Measurements from ENCODE around the gene ARHGEF12.

Gene ARHGEF12

DNA sequence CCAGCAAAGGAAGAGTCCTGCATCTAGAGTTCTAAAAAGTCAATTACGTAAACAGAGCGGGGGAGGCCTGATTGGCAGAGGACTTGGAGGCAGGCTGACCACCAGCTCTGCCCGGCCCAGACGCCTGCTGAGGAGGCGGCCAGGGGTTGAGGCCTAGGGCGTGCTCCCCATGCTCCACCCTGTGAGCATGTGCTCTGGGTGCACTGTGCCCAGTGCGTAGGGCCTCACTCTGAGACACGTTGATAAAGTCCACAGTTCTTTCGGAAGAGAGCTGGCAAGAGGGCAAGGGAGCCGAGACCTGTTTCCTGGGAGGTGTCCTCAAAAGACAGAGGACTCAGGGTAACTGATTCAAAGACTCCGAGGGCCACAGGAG lies 200.6 kb downstream of the ARHGEF12 start:
- DNase-seq (ENCODE audit: low read depth, low spot score): no peak

DNA sequence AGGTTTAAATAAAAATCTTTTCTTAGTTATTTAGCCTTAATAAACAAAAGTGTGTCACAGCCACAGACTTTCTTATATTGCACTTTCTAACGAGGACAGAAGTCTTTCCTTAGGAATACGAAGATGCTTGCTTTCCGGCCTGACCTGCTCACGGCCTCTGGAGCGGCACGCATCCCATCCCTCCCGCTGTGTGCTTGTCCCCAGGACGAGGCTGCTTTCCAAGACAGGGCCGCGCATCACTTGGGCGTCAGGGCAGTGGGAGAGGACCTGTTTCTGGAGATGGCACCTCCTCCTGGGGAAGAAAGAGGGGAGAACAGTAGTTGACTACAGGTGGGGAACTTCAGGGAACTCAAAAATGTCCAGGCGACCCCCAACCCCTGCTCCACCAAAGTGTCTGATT lies 201.8 kb downstream of the ARHGEF12 start:
- DNase-seq (ENCODE audit: low read depth, low spot score): no peak

DNA sequence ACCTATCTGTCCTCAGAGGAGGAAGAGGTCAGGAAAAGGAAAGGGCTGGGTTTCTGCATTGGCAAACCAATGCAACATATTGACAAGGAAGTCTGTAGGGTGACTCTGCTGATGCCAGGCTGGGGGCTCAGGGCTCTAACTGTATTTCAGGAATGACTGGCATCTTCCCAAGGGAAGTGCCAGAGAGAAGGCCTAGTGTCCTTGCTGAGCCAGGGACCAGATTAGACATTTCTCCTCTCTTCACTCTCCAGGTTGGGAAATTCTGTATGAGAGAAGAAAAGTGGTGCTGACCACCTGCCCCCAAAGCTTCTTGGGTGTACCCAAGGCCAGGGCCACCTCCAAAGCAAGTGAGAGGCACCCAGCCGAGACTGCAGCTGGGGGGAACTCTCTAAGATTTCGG lies 202.5 kb downstream of the ARHGEF12 start:
- DNase-seq (ENCODE audit: low read depth, low spot score): no peak

Data from iPS DF 19.7 (cell line).